Adrenal gland (tissue), 5 donors: ENCODE data around the gene LGR5.

Experiments
- CTCF ChIP-seq, 6 experiments: fragments of 450-650 bp in 4 of 6; fragments of 200-600 bp in 2 of 6; sonication (generic) in 1 of 6; IDR thresholded peaks; 1 replicate in 5 of 6; 2 replicates in 1 of 6; pipeline versions ENCODE4 v1.5.1 to v1.8.0; 2016 to 2021; ENCODE audit warnings: antibody characterized with exemption in 6 of 6, mild to moderate bottlenecking in 2 of 6, moderate library complexity in 1 of 6
- POLR2A ChIP-seq, 2 donors: fragments of 450-650 bp; IDR thresholded peaks; one replicate each; pipeline ENCODE4 v1.6.1; 2017; ENCODE audit warnings: antibody characterized with exemption in 2 of 2, mild to moderate bottlenecking in 2 of 2, moderate library complexity in 1 of 2
- donor health status: DM: no; HTN: no; CAD: no.

- TF ChIP-seq CTCF (IDR thresholded peaks at IDR 0.05): no peak
- no peak for TF ChIP-seq POLR2A (IDR thresholded peaks at IDR 0.05)
These were observed 127.1 kb downstream of the LGR5 start for GRCh38 chr12:71566655-71567054.
